SK-N-SH treated with all-trans-retinoic acid at 6 μM for 48 hours (cell line): ENCODE data around the gene MAP1S.

Experiments used
- ATAC-seq: fragments of 200-7000 bp; cut with Tn5 transposase; 3 replicates; pipeline ENCODE4 v1.9.1; 2020; ENCODE audit warnings: mild to moderate bottlenecking, moderate library complexity
- ARNTL ChIP-seq: fragments of 450-650 bp; formaldehyde crosslinking; IDR thresholded peaks from 2 replicates; pipeline ENCODE4 v1.5.0; 2020; ENCODE audit warnings: low read depth, mild to moderate bottlenecking, moderate library complexity, borderline replicate concordance
- GLIS3 ChIP-seq: fragments of 250-450 bp; sonication (Bioruptor Pico); IDR thresholded peaks from 2 replicates; pipeline ENCODE4 v1.5.0; 2020; ENCODE audit warnings: mild to moderate bottlenecking, moderate library complexity
- ISL1 ChIP-seq: fragments of 250-450 bp; sonication (Bioruptor Pico); IDR thresholded peaks from 2 replicates; pipeline ENCODE4 v2.1.2; 2022; ENCODE audit warnings: mild to moderate bottlenecking, moderate library complexity
- OSR1 ChIP-seq: fragments of 250-450 bp; sonication (Bioruptor Pico); IDR thresholded peaks from 2 replicates; pipeline ENCODE4 v1.8.0; 2022; ENCODE audit warnings: moderate library complexity, mild to moderate bottlenecking, inconsistent platforms
- PPARA ChIP-seq: fragments of 250-450 bp; sonication (Bioruptor Pico); IDR thresholded peaks from 2 replicates; pipeline ENCODE4 v1.5.0; 2020; ENCODE audit warnings: mild to moderate bottlenecking, borderline replicate concordance
- RARB ChIP-seq: fragments of 250-450 bp; sonication (Bioruptor Pico); IDR thresholded peaks from 2 replicates; pipeline ENCODE4 v1.8.0; 2021; ENCODE audit warnings: mild to moderate bottlenecking, moderate library complexity
- SNAI2 ChIP-seq: fragments of 250-450 bp; sonication (Bioruptor Pico); IDR thresholded peaks from 2 replicates; pipeline ENCODE4 v1.5.0; 2020; ENCODE audit warnings: mild to moderate bottlenecking, moderate library complexity
- TOX ChIP-seq: fragments of 250-450 bp; sonication (Bioruptor Pico); IDR thresholded peaks from 2 replicates; pipeline ENCODE4 v1.8.0; 2021; ENCODE audit warnings: mild to moderate bottlenecking, moderate library complexity, borderline replicate concordance
- ZFP3 ChIP-seq: fragments of 250-450 bp; sonication (Bioruptor Pico); IDR thresholded peaks from 2 replicates; pipeline ENCODE4 v1.5.0; 2020; ENCODE audit warnings: mild to moderate bottlenecking, moderate library complexity
- ZFP30 ChIP-seq: fragments of 450-650 bp; formaldehyde crosslinking; IDR thresholded peaks from 2 replicates; pipeline ENCODE4 v1.5.0; 2022; ENCODE audit warnings: mild to moderate bottlenecking, moderate library complexity
- ZNF565 ChIP-seq: fragments of 450-650 bp; formaldehyde crosslinking; conservative IDR thresholded peaks from 2 replicates; pipeline ENCODE4 v1.5.0; 2020; ENCODE audit warnings: low read depth, mild to moderate bottlenecking, moderate library complexity
- TF ChIP-seq, protein P1 (sequence below): fragments of 250-450 bp; sonication (Bioruptor Pico); IDR thresholded peaks from 2 replicates; pipeline ENCODE4 v1.5.0; 2020; ENCODE audit warnings: mild to moderate bottlenecking, moderate library complexity
- TF ChIP-seq, protein P2 (sequence below): fragments of 250-450 bp; sonication (Bioruptor Pico); IDR thresholded peaks from 2 replicates; pipeline ENCODE4 v1.5.1; 2021; ENCODE audit warnings: mild to moderate bottlenecking, moderate library complexity
- TF ChIP-seq, protein P3 (sequence below): fragments of 250-450 bp; sonication (Bioruptor Pico); IDR thresholded peaks from 2 replicates; pipeline ENCODE4 v1.8.0; 2021; ENCODE audit warnings: low read depth, mild to moderate bottlenecking, moderate library complexity, borderline replicate concordance

Gene MAP1S

DNA sequence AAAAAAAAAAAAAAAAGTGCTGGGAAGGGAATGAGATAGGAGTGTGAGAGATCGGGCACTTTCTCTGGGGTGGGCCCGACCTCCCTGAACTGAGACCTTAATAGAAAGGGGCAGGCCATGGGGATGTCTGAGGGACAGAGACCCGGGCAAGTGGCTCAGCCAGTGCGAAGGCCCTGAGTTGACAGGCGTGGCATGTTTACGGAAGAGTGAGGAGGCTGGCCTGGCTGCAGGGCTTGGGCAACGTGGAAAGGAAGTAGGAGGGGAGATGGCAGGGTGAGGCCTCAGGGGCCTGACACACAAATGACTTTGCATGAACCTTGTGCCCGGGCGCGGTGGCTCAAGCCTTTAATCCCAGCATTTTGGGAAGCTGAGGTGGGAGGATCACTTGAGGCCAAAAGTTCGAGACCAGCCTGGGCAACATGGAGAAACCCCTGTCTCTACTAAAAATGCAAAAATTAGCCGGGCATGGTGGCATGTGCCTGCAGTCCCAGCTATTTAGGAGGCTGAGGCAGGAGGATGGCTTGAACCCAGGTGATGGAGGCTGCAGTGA is 45.9 kb downstream of the MAP1S start (continued):
- TF ChIP-seq, protein P1, sequence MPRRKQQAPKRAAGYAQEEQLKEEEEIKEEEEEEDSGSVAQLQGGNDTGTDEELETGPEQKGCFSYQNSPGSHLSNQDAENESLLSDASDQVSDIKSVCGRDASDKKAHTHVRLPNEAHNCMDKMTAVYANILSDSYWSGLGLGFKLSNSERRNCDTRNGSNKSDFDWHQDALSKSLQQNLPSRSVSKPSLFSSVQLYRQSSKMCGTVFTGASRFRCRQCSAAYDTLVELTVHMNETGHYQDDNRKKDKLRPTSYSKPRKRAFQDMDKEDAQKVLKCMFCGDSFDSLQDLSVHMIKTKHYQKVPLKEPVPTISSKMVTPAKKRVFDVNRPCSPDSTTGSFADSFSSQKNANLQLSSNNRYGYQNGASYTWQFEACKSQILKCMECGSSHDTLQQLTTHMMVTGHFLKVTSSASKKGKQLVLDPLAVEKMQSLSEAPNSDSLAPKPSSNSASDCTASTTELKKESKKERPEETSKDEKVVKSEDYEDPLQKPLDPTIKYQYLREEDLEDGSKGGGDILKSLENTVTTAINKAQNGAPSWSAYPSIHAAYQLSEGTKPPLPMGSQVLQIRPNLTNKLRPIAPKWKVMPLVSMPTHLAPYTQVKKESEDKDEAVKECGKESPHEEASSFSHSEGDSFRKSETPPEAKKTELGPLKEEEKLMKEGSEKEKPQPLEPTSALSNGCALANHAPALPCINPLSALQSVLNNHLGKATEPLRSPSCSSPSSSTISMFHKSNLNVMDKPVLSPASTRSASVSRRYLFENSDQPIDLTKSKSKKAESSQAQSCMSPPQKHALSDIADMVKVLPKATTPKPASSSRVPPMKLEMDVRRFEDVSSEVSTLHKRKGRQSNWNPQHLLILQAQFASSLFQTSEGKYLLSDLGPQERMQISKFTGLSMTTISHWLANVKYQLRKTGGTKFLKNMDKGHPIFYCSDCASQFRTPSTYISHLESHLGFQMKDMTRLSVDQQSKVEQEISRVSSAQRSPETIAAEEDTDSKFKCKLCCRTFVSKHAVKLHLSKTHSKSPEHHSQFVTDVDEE (CRISPR knock-in tag): no peak

DNA sequence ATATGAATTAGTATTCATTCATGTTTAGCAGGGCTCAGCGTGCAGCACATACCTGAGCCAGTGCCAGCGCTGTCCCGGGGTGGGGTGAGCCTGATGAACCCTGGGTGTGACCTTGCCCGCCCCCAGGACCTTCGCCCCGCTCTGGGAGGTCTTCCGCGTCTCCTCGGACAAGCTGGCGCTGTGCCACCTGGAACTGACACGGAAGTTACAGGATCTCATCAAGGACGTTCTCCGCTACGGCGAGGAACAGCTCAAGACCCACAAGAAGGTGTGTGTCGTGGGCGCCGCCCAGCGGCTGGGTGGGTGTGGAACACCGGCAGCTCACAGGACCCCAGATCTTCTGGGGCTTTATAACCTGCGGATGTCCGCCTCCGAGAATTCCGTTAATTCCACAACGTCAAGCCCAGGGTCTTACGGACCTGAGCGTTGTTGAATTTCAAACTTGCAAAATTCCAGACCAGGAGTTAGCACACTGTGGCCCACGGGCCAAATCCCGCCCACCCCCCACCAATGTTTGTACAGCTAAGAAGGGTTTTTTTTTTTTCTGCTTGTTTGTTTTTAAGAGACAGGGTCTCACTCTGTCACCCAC is 47.4 kb downstream of the MAP1S start:
- TF ChIP-seq ISL1 (CRISPR knock-in tag) (no peak), ARNTL (CRISPR knock-in tag) (no peak), ZFP30 (CRISPR knock-in tag) (no peak)
- TF ChIP-seq, protein P2, sequence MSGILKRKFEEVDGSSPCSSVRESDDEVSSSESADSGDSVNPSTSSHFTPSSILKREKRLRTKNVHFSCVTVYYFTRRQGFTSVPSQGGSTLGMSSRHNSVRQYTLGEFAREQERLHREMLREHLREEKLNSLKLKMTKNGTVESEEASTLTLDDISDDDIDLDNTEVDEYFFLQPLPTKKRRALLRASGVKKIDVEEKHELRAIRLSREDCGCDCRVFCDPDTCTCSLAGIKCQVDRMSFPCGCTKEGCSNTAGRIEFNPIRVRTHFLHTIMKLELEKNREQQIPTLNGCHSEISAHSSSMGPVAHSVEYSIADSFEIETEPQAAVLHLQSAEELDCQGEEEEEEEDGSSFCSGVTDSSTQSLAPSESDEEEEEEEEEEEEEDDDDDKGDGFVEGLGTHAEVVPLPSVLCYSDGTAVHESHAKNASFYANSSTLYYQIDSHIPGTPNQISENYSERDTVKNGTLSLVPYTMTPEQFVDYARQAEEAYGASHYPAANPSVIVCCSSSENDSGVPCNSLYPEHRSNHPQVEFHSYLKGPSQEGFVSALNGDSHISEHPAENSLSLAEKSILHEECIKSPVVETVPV (CRISPR knock-in tag): no peak
- TF ChIP-seq, all 23 proteins: peak for 0
- no peak for ATAC-seq

DNA sequence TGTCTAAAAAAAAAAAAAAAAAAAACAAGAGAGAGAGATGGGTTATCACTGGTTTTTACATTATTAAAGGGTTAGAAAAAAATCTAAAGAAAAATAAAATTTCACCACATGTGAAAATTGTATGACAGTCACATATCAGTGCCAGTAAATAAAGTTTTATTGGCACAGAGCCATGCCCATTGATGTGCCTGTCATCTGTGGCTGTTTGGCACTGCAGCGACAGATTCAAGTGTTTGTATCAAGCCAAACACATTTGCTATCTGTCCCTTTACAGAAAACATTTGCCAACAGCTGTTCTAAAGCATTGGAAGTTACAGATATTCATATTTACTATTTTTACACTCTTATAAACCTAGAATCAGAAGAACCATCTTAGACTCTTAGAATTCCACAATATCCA is 48.3 kb downstream of the MAP1S start:
- ATAC-seq: no peak
- TF ChIP-seq ISL1 (CRISPR knock-in tag) (no peak), ZFP30 (CRISPR knock-in tag) (no peak), TOX (CRISPR knock-in tag) (no peak)

DNA sequence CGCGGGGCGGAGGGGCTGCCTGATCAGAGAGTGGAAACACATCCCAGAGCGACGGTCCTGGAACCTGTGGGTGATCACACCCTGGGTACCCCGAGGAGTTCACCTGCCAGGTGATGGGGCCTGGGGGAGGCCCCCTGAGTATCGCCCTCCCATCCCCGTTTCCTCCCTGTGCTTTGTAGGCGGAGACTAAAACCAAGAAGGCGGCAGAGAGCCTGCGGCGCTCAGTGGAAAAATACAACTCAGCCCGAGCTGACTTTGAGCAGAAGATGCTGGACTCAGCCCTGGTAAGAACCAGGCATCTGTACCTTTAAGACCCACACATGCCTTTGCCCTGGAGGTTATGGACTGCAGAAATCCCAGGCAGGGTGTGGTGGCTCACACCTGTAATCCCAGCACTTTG is 51.3 kb downstream of the MAP1S start:
- TF ChIP-seq OSR1 (CRISPR knock-in tag): no peak
- ATAC-seq: no peak

DNA sequence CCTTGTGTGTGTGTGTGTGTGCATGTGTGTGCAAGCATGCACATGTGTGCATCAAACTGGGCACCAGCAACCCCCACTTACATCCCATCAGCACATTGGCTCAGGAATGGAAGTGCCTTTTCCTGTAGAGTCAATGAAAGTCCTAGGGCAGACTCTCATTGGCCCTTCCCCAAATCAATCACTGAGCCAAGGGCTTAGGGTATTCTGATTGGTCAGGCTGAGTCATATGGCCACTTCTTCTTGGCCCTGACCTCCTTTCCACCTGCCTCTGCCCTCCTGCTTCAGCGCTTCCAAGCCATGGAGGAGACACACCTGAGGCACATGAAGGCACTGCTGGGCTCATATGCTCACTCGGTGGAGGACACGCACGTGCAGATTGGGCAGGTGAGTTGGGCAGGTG is 52.9 kb downstream of the MAP1S start:
- TF ChIP-seq TOX (CRISPR knock-in tag): no peak
- no peak for TF ChIP-seq ZFP30 (CRISPR knock-in tag)
- TF ChIP-seq, protein P1 (CRISPR knock-in tag): no peak
- TF ChIP-seq RARB (CRISPR knock-in tag): no peak
- no peak for TF ChIP-seq GLIS3 (CRISPR knock-in tag)
- no peak for TF ChIP-seq ZNF565
- TF ChIP-seq, protein P3, sequence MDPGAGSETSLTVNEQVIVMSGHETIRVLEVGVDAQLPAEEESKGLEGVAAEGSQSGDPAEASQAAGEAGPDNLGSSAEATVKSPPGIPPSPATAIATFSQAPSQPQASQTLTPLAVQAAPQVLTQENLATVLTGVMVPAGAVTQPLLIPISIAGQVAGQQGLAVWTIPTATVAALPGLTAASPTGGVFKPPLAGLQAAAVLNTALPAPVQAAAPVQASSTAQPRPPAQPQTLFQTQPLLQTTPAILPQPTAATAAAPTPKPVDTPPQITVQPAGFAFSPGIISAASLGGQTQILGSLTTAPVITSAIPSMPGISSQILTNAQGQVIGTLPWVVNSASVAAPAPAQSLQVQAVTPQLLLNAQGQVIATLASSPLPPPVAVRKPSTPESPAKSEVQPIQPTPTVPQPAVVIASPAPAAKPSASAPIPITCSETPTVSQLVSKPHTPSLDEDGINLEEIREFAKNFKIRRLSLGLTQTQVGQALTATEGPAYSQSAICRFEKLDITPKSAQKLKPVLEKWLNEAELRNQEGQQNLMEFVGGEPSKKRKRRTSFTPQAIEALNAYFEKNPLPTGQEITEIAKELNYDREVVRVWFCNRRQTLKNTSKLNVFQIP (CRISPR knock-in tag): no peak
- no peak for TF ChIP-seq ZFP3 (CRISPR knock-in tag)
- TF ChIP-seq PPARA: no peak
- ATAC-seq: no peak

DNA sequence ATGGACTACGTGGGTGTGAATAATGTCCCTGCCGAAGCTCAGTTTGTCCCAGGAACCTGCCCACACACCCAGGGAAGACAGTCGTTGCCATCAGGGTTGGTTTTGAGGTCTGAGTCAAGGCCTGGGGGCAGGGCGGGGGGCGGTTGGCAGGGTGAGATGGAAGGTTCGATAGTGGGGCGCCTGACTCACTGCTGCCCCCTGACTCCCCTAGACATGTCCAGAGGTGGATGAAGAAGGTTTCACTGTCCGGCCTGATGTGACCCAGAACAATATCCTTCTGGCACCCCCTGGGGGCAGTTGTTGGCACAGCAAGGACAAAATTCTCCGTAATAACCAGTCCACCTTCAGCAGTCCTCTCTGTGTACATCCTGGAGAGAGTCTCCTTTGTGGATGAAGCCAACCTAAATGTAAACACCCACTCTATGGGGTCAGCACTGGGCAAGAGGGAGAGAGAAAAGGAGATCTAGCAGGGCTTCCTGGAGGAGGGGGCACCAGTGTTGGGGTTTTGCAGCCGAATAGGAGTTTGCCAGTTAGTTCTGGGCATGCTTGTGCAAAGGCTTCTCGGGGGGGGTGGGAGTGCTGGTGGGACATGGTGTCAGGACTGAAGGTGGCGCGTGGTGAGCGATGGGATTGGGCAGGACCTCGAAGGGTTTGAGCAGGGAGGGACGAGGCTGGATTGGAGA is 56.1 kb downstream of the MAP1S start:
- ATAC-seq: peak; percentile 82

More for the DNA sequence above, 56.1 kb downstream of the MAP1S start:
- peak; percentile 100 for TF ChIP-seq ZFP3 (CRISPR knock-in tag)
- no peak for TF ChIP-seq SNAI2 (CRISPR knock-in tag)
